CD4-positive, alpha-beta T cell treated with Interleukin-2 at 100 ng/mL for 4 hours (primary cell): ENCODE results near the gene FNDC3B.

Experiments used
- DNase-seq: peaks from one replicate; pipeline ENCODE4 v3.0.0-alpha.2; 2020; ENCODE audit warnings: low spot score

The FNDC3B gene

DNA sequence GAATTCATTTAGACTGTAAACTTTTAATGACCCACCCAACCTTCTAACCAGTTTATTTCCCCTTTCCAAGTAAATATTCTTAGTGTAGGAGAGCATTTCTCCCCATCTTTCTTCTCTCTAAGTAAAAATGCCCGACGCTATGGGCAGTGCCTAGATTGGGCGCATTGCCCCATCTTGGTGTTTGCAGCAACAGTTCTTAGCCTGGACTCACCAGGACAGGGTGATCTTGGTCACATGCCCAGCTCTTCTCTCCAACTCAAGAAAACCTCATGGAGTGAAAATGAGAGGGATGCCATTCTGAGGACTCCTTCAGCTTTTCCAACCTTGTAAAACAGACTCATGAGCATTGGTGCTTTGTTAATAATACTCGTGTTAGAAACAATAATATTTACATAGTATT lies 332.2 kb downstream of the FNDC3B start:
- no peak for DNase-seq

DNA sequence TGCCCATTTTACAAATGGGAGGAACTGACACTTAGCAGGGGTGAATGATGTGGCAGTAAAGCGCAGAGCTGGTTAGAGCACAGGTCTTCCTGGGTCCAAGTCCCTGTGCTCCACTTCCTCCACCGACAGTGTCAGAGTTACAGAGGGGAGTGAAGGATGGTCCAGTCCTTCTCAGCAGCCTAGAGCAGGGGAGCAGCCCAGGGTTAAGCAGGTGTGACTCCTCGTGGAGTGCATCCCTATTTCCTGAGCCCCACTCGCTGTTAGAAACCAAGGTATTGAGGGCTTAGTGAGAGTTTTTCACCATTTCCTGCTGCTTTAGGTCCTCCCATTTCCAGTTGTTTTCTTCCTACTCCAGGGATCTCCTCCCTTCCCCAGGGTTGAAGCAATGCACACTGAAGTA lies 333.5 kb downstream of the FNDC3B start:
- no peak for DNase-seq

DNA sequence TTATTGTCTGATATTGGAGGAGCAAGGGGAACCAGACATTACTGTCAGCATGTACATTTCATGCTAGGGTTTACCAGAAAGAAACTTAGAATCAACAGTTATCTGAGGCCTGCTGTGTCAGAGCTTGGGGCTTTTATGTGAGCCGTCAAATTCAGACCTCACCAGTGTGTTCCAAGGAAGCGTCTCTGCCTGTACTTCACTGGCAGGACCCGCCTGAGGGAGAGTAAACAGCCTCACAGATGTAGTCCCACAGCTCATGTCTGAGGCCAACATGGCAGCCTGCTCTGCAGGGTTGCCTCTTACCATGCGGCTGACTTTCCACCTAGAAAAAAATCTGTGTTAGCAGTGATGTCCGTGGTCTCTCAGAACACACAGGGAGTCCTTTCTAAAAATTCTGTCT lies 334.5 kb downstream of the FNDC3B start:
- DNase-seq, result no peak

DNA sequence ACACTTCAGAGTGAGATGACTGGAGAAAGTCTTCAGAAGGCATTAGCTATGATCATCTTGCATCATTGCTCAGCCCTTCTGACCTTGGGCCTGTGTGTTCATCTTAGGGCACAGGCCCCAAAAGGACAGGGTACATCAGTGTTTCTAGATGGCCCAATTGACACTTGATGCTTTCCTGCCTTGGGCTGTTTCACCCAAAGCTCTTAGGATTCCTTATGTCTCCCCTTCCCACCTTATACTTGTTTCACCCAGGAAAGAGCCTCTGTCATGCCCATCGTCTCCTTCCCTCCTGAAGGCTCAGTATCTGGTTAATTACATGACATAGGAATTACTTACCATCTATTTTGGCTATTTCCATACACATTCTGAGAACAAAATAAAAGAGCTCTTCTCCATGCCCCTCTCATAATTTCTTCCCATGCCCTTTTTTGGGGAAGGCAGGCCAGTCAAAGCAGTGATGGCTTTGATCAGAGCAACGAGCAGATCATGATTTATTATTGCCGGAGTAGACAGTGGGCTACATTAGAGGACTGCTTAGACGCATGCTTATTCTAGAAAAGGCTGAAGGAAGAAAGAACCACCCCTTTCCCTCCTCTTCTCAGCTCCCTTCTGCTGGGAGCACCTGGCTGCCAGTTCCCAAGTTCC lies 335.9 kb downstream of the FNDC3B start:
- DNase-seq, result no peak

DNA sequence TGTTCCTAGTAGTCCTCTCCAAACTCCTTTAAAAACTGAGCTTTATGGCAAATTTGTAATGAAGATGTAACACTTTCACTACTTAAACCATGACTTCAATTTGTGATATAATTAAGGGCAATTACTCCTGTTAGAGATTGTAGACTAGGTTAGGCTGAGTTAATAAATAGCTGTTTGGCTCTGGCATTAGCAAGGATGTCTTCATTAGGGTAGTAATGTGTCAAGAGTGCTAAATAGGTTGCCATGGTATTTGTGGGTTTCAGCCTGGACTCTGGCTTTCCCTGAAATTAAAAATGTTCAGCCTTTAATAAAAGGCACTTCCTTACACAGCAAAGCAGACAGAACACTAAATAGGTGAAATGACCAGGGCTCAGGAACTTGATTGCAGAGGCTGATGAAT lies 337.0 kb downstream of the FNDC3B start:
- DNase-seq, result no peak

DNA sequence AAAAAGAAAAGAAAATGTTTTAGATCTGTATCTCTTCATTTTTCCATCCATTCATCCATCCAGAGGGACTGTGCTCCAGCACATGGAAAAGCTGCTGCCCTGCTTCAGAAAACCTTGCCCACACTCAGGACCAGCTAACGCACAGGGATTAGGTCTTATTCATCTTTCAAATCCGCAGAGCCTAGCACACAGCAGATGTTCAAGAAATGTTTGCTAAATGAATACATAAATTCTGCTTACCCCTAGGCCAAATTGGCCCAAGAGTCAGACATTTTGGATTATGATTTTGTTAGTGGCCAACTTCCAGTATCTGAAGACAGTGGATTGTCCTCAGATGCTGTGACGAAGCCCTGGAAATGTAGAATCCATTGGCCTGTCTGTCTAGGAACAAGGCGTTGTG lies 337.5 kb downstream of the FNDC3B start:
- no peak for DNase-seq

DNA sequence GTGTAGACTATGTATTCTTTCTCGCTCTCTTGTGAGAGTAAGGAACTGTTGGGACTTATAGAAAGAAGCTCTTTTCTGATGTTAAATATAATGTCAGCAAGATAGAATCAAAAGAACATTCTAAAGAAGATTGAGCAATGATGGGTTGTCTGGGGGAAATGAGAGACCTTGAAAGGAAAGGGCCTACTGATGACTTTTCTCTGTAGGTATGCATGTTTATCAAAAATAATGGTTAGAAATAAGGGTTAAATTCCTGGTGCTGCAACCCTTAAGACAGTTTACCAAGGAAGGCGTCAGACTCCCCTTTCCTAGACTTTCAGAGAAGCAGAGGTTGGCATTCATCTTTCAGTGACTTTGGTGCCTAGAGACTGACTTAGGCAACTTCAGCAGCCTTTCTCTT lies 339.1 kb downstream of the FNDC3B start:
- DNase-seq, result no peak

DNA sequence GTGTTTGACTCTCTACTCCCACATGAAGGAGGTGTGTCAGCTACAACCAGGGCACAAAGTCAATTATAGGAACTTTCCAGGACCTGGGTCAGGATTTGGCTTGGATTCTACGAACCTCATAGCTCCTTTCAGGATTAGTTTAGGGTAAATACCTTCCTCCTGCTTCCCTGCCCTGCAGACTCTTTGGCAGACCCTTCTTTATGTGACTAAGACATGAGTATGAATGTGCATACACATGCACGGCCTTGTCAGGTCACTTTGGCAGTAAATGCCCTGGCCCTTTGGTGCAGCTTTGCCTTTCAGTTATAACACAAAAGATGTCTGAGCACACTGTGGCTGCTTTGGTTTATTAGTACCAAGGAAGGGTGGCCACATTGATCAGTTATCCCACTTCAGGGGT lies 340.0 kb downstream of the FNDC3B start:
- DNase-seq, result no peak

DNA sequence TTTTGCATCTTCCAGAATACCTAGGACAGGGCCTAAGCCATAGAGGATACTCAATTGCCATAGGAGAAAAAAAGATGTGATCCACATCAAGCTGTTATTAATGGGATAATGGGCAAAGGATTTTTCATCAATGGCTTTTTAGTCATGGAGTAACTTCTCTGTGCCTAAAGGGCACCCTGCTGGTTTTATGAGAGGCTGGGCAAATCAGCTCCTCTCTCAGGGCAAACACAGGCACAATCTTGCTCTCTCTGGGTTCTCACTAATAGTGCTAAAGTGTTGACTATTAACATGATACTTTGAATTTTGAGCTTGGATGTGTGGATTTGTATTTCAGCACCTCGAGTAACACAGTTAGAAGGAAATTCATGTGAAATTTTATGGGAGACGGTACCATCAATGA lies 341.3 kb downstream of the FNDC3B start:
- no peak for DNase-seq

DNA sequence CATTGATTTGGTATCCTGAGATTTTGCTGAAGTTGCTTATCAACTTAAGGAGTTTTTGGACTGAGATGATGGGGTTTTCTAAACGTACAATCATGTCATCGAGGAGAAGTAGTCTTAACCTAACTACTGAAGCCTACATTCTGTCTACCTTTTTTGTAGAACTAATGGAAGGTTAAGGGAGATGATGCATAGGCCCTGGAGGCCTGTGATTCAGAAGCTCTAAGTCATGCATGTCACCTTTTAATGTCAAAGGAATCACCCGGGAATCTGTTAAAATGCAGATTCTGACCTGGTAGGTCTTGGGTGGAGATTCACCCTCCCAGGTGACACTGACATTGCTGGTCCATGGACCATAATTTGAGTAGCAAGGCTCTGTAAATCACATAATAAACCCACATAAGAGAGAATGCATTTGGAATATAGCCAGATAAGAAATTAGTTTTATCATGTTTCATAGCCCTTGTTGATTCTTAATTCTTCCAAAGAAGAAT lies 344.0 kb downstream of the FNDC3B start:
- no peak for DNase-seq

DNA sequence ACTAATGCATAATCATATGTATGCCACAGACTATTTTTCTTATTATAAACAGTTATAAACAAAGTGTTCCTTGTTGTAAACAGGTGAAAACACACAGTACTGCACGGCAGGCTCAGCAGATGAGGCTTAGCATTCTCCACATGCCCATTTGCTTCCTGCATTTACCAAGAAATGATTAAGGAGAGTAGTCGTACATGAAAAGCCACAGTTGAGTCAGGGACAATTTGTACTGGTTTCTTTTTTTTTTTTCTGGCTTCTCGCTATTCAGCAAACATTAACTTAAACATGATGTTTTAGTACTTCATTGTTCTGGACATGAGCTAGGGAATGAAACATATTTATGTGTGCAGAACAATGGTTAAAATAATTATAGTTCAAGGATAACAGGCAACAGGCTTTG lies 345.5 kb downstream of the FNDC3B start:
- DNase-seq, result no peak

DNA sequence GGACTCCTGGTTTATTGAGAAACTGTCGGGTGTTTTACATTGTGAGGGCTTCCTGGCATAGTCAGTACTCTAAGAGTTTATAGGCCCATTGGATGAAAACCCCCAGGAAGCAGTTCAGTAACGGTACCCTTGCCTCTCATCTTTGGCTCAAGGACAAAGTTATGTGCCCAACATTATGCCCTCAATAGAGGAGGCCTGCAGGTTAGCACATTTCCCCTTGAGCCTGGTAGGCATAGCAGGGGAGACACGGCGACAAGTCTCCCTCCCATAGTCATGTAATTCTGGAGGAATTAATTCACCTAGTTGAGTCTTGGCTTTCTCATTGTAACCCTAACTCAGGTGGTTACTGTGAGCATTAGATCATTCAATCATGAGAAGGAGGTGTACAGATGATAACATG lies 348.4 kb downstream of the FNDC3B start:
- no peak for DNase-seq

DNA sequence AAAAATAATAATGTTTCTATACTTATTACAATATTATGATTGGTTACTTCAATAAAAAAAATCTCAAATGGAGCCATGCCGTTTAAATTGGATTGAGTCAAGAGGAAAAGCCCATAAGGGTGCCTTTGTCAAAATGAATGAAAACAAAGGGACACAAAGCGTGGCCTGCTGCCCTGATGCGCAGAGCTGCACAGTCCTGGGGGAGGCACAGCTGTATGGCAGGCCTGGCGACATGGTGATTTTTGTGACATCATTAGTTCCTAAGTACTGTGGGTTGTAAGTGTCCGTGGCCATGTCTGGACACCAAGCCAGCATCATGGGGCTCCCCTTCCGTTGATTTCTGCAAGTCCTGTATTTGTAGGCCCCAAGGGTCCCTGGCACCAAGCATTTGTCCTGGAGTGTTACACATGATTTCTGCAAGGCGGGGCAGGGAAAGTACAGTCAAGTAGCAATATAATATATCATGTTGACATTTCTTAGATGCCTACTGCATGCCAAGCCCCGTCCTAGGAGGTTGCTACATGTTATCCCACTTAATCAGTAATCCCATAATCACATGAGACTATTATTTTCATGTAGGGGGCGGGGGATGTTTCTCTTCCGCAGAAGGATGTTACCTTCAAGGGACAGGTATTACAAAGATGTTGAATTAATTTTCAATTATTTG lies 349.2 kb downstream of the FNDC3B start:
- DNase-seq, result no peak

DNA sequence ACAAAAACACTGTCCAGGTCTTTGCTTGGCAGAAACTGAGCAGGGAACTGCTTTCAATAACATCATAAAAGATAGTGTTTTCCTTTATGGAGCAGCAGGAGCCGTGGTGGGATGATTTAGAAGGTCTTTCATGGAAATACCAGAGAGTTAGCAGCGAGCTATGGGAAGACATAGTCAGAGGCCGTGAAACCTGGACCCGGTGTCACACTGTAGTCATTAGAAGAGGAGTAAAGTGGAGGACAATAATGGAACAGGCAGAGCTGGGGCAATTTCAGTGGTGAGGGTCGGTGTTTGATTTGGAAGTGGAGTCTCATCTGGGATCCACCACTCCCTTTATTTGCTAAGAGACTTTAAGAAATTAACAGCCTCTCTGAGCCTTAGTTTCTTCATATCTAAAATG lies 351.4 kb downstream of the FNDC3B start:
- DNase-seq, result no peak

DNA sequence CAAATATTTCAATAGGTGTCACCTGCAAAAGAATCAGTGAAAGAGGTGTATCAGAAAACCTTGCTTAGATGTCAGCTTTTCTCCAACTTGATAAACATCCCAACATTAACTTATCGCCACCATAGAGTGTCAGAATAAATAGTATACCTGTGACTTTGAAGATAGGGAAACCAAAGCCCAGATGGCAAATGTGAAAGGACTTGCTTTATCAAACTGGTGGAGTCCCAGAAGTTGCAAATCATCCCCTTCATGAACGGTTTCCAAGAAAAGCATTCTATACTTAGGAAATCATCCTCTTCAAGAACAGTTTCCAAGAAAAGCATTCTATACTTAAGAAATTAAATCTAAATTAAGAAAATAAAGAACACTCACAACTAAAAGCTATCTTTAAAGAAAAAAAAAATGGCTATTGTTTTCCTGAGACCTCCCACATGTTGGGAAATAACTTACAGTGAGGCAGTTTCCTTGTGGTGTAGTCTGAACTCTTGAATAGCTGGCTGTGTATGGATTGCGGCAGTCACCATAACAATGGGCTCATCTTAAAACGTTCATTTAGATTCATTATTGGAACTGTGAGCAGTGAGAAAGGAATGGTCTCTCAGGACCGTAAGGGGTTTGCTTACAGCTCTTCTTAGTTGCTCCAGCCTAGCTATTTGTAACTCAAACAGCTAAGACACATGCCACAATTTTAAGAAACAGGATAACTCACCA lies 352.4 kb downstream of the FNDC3B start:
- DNase-seq, result no peak

DNA sequence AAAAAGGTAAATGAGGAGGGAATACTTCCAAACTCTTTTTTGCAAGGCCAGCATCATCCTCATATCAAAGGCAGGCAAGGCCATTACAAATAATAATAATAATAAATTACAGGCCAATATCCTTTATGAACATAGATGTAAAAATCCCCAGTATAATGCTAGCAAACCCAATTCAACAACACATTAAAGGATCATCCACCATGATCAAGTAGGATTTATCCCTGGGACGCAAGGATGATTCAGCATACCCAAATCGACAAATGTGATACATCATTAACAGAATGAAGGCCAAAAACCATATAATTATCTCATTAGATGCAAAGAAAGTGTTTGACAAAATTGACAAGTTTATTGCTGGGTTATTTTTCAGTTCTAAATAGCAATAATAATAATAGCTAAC lies 355.3 kb downstream of the FNDC3B start:
- no peak for DNase-seq

DNA sequence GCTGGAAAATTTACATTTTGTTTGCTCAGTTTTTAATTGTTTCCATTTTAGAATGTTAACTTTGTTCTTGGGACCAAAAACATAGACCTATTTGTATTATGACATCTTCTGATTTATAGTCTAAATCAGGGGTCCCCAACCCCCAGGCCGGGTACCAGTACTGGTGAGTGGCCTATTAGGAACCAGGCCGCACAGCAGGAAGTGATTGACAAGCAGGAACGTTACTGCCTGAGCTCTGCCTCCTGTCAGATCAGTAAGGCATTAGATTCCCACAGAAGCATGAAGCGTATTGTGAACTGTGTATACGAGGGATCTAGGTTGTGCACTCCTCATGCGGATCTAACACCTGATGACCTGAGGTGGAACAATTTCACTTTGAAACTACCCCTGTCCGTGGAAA lies 357.0 kb downstream of the FNDC3B start:
- no peak for DNase-seq

DNA sequence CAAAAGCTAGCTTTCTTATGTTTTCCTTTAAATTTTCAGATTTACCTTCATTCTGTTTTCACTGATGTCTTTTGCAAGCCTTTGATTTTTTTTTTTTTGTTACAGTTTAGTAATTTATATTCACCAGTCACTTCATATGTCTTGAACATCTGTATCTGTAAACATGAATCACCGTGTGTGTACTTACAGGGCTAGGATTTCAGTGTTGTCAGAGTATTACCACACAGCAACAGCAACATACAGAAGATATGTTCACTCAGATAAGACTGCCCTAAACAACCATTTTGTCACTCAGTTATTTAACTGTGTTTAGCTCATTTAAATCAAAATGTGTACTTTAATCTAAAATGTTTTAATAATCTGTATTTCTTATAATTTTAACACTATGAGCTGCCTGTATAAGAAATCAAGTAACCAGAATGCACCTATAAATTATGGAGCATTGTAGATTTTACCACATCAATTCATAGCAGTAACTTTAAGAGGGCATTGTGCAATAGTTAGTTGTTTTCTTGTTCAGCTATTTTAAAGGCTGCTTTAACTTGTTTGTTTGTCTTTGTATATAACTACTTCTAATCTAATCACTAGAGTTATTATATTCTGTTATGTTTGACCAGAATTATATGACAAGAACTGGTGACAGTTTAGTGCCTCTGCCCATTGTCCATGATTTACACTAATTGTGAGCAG lies 358.5 kb downstream of the FNDC3B start:
- DNase-seq, result no peak

DNA sequence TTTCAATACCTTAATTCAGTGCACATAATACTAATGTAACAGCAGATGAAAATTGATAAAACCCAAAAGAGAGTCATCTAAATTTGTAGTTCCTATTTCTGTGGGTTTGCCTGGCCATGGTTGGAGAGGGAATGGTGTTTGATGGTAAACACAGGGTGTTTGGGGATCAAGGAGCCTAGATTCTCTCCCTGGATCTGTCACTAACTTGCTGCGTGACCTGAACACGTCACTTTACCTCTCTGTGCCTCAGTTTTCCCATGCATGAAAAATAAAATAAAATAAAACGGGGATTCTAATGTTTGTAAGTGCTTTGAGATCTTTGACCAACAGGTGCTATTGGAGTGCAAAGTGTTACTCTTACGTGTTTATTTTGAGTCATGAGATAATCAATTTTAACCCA lies 359.1 kb downstream of the FNDC3B start:
- DNase-seq, result no peak

DNA sequence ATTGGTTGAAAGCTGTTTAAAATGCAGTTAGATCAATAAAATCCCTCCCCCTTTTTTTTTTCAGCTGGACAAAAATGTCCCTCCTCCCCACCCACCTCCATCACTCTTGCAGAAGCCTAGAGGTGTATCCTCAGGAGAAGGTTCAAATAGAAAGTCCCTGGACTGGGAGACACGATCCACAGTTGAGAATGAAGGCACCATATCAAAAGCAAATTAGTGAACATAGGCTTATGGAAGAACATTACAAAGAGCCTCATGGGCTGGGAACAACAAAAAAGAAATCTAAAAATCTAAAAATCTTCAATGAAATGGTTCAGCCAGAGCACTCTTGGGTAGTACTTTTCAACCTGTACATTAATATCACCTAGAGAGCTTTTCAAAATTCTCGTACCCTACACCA lies 362.7 kb downstream of the FNDC3B start:
- no peak for DNase-seq

DNA sequence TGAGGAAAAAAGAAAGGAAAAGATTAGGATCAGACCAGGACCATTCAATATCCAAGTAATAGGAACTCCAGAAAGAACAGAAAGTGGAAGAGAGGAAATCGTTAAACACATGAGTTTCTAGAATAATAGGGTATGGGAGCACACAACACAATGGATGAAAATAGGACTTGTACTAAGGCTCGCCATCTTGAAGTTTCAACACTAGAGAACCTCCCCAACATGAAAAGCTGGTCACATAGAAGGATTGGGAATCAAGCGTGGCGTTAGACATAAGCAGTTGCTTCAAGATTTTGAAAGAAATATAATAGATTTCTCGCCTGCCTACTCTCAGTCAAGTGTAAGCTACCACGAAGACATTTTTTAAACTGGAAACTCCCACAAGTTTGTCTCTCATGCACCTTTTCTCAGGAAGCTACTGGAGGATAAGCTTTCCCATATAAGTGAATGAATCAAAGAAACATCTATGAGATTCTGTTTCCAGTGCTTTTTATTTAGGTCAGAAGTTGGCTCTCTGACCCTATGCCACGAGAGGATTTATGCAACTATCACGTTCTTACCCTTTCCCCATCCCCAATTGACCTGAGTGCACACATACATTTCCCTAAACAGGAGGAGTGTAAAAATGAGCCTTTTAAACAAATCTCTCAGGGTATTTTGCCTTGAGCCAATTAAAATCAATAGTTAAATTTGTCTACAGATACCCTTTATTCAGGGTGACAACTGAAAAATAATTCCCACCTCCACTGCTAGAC lies 363.7 kb downstream of the FNDC3B start:
- no peak for DNase-seq
